Retinal pigment epithelial cell (primary cell): Measurements from ENCODE around the gene RNU1-4.
A peak's percentile ranks its signal among the peaks of the same experiment; 100 is the strongest.
"Not testable (repeated sequence)": the region's sequence is repeated elsewhere in the genome, so short reads cannot be mapped to it uniquely, and the experiment has no call there.

Experiments
- DNase-seq: peaks from one replicate; pipeline ENCODE4 v3.0.0-alpha.2; 2010; ENCODE audit warnings: low read depth
- H3K4me3 ChIP-seq: 2 replicates; pipeline ENCODE4 v1.5.1; 2011; ENCODE audit warnings: mild to moderate bottlenecking, low read length, control low read depth, moderate library complexity

Gene RNU1-4

GRCh38 chr1:16764248-16764819 lies 24.0 kb downstream of the RNU1-4 start:
- DNase-seq, H3K4me3 ChIP-seq: not testable (repeated sequence)

GRCh38 chr1:16764820-16765655 lies 24.7 kb downstream of the RNU1-4 start:
- not testable (repeated sequence) for DNase-seq, H3K4me3 ChIP-seq

- DNase-seq, H3K4me3 ChIP-seq: not testable (repeated sequence)
Observed at GRCh38 chr1:16765731-16766605, 25.7 kb downstream of the RNU1-4 start.

- DNase-seq, H3K4me3 ChIP-seq: not testable (repeated sequence)
Observed at GRCh38 chr1:16766689-16767256, 26.5 kb downstream of the RNU1-4 start.

GRCh38 chr1:16770139-16770759 lies 29.9 kb downstream of the RNU1-4 start:
- peak; percentile 76 for DNase-seq
- H3K4me3 ChIP-seq = not testable (repeated sequence)

- H3K4me3 ChIP-seq, DNase-seq: not testable (repeated sequence)
Observed at GRCh38 chr1:16770896-16771446, 30.7 kb downstream of the RNU1-4 start.

- DNase-seq, H3K4me3 ChIP-seq: not testable (repeated sequence)
Observed at GRCh38 chr1:16772275-16773204, 32.2 kb downstream of the RNU1-4 start.

- not testable (repeated sequence) for DNase-seq, H3K4me3 ChIP-seq
Observed at GRCh38 chr1:16773205-16773596, 32.9 kb downstream of the RNU1-4 start.

GRCh38 chr1:16773723-16774122 lies 33.4 kb downstream of the RNU1-4 start:
- not testable (repeated sequence) for H3K4me3 ChIP-seq, DNase-seq

- not testable (repeated sequence) for DNase-seq, H3K4me3 ChIP-seq
Observed at GRCh38 chr1:16774773-16775172, 34.5 kb downstream of the RNU1-4 start.

- not testable (repeated sequence) for H3K4me3 ChIP-seq, DNase-seq
Observed at GRCh38 chr1:16775290-16775689, 35.0 kb downstream of the RNU1-4 start.

GRCh38 chr1:16776248-16776647 lies 35.9 kb downstream of the RNU1-4 start:
- H3K4me3 ChIP-seq, DNase-seq: not testable (repeated sequence)

GRCh38 chr1:16776835-16777234 lies 36.5 kb downstream of the RNU1-4 start:
- DNase-seq = not testable (repeated sequence)

GRCh38 chr1:16777821-16778220 lies 37.5 kb downstream of the RNU1-4 start:
- H3K4me3 ChIP-seq, DNase-seq: not testable (repeated sequence)

More at GRCh38 chr1:16776835-16777234, 36.5 kb downstream of the RNU1-4 start:
- H3K4me3 ChIP-seq = not testable (repeated sequence)

GRCh38 chr1:16779525-16779924 lies 39.2 kb downstream of the RNU1-4 start:
- DNase-seq = not testable (repeated sequence)

GRCh38 chr1:16781033-16781432 lies 40.7 kb downstream of the RNU1-4 start:
- DNase-seq, H3K4me3 ChIP-seq: not testable (repeated sequence)

More at GRCh38 chr1:16779525-16779924, 39.2 kb downstream of the RNU1-4 start:
- H3K4me3 ChIP-seq = not testable (repeated sequence)

- DNase-seq, H3K4me3 ChIP-seq: not testable (repeated sequence)
Observed at GRCh38 chr1:16781625-16782024, 41.3 kb downstream of the RNU1-4 start.

- DNase-seq, H3K4me3 ChIP-seq: not testable (repeated sequence)
Observed at GRCh38 chr1:16784955-16785354, 44.6 kb downstream of the RNU1-4 start.
